HepG2 (cell line): Measurements from ENCODE around the gene PIM3. TPM values are rescaled to one million over a fixed set of nuclear protein-coding genes. Genes with fewer than 3 reads are reported as not detected.
A peak's percentile ranks its signal among the peaks of the same experiment; 100 is the strongest.

Experiments used
- CREM ChIP-seq, 2 experiments: sonication (generic) in 1 of 2; formaldehyde crosslinking in 1 of 2; IDR thresholded peaks; 2 replicates each; pipeline versions ENCODE4 v1.4.0 to v1.6.1; 2016 to 2020; ENCODE audit warnings: antibody characterized with exemption in 1 of 2, mild to moderate bottlenecking in 1 of 2, missing genetic modification reagents in 1 of 2
- ELK4 ChIP-seq: sonication (generic); formaldehyde crosslinking; IDR thresholded peaks from 2 replicates; pipeline ENCODE4 v1.9.0; 2021; ENCODE audit warnings: missing genetic modification reagents, borderline replicate concordance
- KDM2A ChIP-seq: sonication (generic); formaldehyde crosslinking; IDR thresholded peaks from 2 replicates; pipeline ENCODE4 v1.4.0; 2020; ENCODE audit warnings: low read depth, missing genetic modification reagents, borderline replicate concordance
- LRRFIP1 ChIP-seq: sonication (generic); formaldehyde crosslinking; conservative IDR thresholded peaks from 2 replicates; pipeline ENCODE4 v1.4.0; 2020; ENCODE audit warnings: missing genetic modification reagents
- MBD4 ChIP-seq: IDR thresholded peaks from 2 replicates; pipeline ENCODE4 v1.6.1; 2012; ENCODE audit warnings: low read length, inconsistent platforms, borderline replicate concordance
- MXD4 ChIP-seq: IDR thresholded peaks from 2 replicates; pipeline ENCODE4 v1.6.1; 2016; ENCODE audit warnings: mild to moderate bottlenecking, missing biosample characterization, missing genetic modification reagents
- RELA ChIP-seq: sonication (generic); formaldehyde crosslinking; IDR thresholded peaks from 2 replicates; pipeline ENCODE4 v1.4.0; 2020; ENCODE audit warnings: missing genetic modification reagents
- SCMH1 ChIP-seq: sonication (generic); formaldehyde crosslinking; IDR thresholded peaks from 2 replicates; pipeline ENCODE4 v1.9.0; 2021; ENCODE audit warnings: missing genetic modification reagents, mild to moderate bottlenecking, borderline replicate concordance
- SIX1 ChIP-seq: sonication (generic); formaldehyde crosslinking; IDR thresholded peaks from 2 replicates; pipeline ENCODE4 v1.4.0; 2020; ENCODE audit warnings: missing genetic modification reagents, borderline replicate concordance
- STAT6 ChIP-seq: sonication (generic); formaldehyde crosslinking; IDR thresholded peaks from 2 replicates; pipeline ENCODE4 v1.4.0; 2020; ENCODE audit warnings: missing genetic modification reagents, mild to moderate bottlenecking, borderline replicate concordance
- TBX2 ChIP-seq: sonication (generic); formaldehyde crosslinking; IDR thresholded peaks from 2 replicates; pipeline ENCODE4 v1.5.0; 2020; ENCODE audit warnings: missing genetic modification reagents, mild to moderate bottlenecking, borderline replicate concordance
- THAP8 ChIP-seq: sonication (generic); formaldehyde crosslinking; IDR thresholded peaks from 2 replicates; pipeline ENCODE4 v1.5.1; 2020; ENCODE audit warnings: missing genetic modification reagents, mild to moderate bottlenecking, borderline replicate concordance
- YEATS2 ChIP-seq: sonication (generic); formaldehyde crosslinking; IDR thresholded peaks from 2 replicates; pipeline ENCODE4 v1.4.0; 2020; ENCODE audit warnings: missing genetic modification reagents, borderline replicate concordance
- ZBTB39 ChIP-seq: sonication (generic); formaldehyde crosslinking; IDR thresholded peaks from 2 replicates; pipeline ENCODE4 v1.5.0; 2020; ENCODE audit warnings: missing genetic modification reagents
- ZNF260 ChIP-seq: sonication (generic); formaldehyde crosslinking; IDR thresholded peaks from 2 replicates; pipeline ENCODE4 v1.4.0; 2020; ENCODE audit warnings: missing genetic modification reagents, low read depth, mild to moderate bottlenecking, borderline replicate concordance
- ZNF296 ChIP-seq: sonication (generic); formaldehyde crosslinking; conservative IDR thresholded peaks from 2 replicates; pipeline ENCODE4 v1.5.0; 2020; ENCODE audit warnings: mild to moderate bottlenecking, missing genetic modification reagents
- ZNF546 ChIP-seq: sonication (generic); formaldehyde crosslinking; conservative IDR thresholded peaks from 2 replicates; pipeline ENCODE4 v1.8.1; 2023; ENCODE audit warnings: mild to moderate bottlenecking, missing genetic modification reagents
- ZNF552 ChIP-seq: sonication (generic); formaldehyde crosslinking; IDR thresholded peaks from 2 replicates; pipeline ENCODE4 v1.9.0; 2022; ENCODE audit warnings: missing genetic modification reagents, mild to moderate bottlenecking, borderline replicate concordance
- ZNF660 ChIP-seq: sonication (generic); formaldehyde crosslinking; IDR thresholded peaks from 2 replicates; pipeline ENCODE4 v1.5.1; 2020; ENCODE audit warnings: mild to moderate bottlenecking, low read depth, missing genetic modification reagents, borderline replicate concordance
- ZNF7 ChIP-seq: IDR thresholded peaks from 2 replicates; pipeline ENCODE4 v1.6.1; 2016; ENCODE audit warnings: missing biosample characterization, missing genetic modification reagents
- polyA plus RNA-seq, 8 experiments: library from polyadenylated mRNA; depleted of rRNA in 3 of 8; stranded (reverse) in 7 of 8; unstranded in 1 of 8; fragments of >200 nt; fragmentation: Illumina TruSeq in 4 of 8; extraction: Trizol in 4 of 8; gene quantifications; 2 replicates each; pipeline versions ENCODE4 v1.2.1 to v1.2.3, GENCODE V29; 2011 to 2016; ENCODE audit warnings: low read depth in 4 of 8, missing spikeins in 1 of 8, mixed read lengths in 1 of 8; ENCODE audit not compliant: insufficient read depth in 1 of 8
- total RNA-seq, 5 experiments: library from RNA; depleted of rRNA; stranded (reverse); fragments of >200 nt; fragmentation: Illumina TruSeq; extraction: Trizol; gene quantifications; 2 replicates each; pipeline ENCODE4 v1.2.3, GENCODE V29; 2016; ENCODE audit warnings: low read depth in 1 of 5

Gene PIM3
- total and polyA plus RNA-seq, 2 of the 13 experiments (the other 11 are each of a cell fraction or from before 2014, with no cell fraction given): 21.6 to 31.2 TPM

- TF ChIP-seq KDM2A: peak; percentile 71
- TF ChIP-seq MXD4: peak; percentile 74
- TF ChIP-seq YEATS2 (CRISPR knock-in tag): peak; percentile 91
- TF ChIP-seq THAP8 (CRISPR knock-in tag): no peak
- TF ChIP-seq ZNF546 (CRISPR knock-in tag): no peak
- no peak for TF ChIP-seq ELK4 (CRISPR knock-in tag)
- TF ChIP-seq SIX1: no peak
- TF ChIP-seq SCMH1 (CRISPR knock-in tag): no peak
- peak; percentile 95 for TF ChIP-seq CREM (IDR thresholded peaks at IDR 0.05)
- TF ChIP-seq CREM (CRISPR knock-in tag; IDR thresholded peaks at IDR 0.05): no peak
- TF ChIP-seq MBD4: no peak
- no peak for TF ChIP-seq ZNF296 (CRISPR knock-in tag)
- TF ChIP-seq TBX2 (CRISPR knock-in tag): peak; percentile 89
- no peak for TF ChIP-seq ZNF552
- no peak for TF ChIP-seq RELA (CRISPR knock-in tag)
- no peak for TF ChIP-seq ZNF7 (CRISPR knock-in tag)
- no peak for TF ChIP-seq STAT6 (CRISPR knock-in tag)
- TF ChIP-seq ZNF260 (CRISPR knock-in tag): no peak
- TF ChIP-seq ZBTB39 (CRISPR knock-in tag): 0 out of 2 replicates have a peak, but pooled peaks have one; percentile 44
- TF ChIP-seq LRRFIP1 (CRISPR knock-in tag): no peak
- no peak for TF ChIP-seq ZNF660
These were observed 10.1 kb downstream of the PIM3 start (continued) for GRCh38 chr22:49970528-49971231.
